ENCODE data around the gene SLC35A1. TPM values are rescaled to one million over a fixed set of nuclear protein-coding genes. Genes with fewer than 3 reads are reported as not detected.
"Not testable (repeated sequence)": the region's sequence is repeated elsewhere in the genome, so short reads cannot be mapped to it uniquely, and the experiment has no call there.

SLC35A1 gene
- total RNA-seq, 1 donor from 2014 or later: 21.9 TPM

DNA sequence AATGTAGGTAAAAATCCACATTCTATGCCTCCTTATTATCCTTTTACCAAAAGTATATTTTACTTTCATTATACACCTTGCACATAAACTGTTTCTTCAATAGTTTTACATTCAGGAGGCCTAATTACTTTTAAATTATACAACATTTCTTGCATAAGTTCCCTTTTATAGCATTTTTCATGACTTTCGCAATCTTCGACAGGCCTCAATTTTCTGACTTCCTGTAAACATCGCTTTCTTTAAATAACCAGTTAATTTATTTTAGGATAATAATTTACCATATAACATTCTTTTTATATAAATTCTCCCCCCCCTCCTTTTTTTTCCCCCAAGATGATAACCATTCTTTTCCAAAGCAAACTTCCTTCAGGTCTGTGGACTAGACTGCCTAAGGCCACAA is 9.2 kb downstream of the SLC35A1 start:
- no peak for DNase-seq

DNA sequence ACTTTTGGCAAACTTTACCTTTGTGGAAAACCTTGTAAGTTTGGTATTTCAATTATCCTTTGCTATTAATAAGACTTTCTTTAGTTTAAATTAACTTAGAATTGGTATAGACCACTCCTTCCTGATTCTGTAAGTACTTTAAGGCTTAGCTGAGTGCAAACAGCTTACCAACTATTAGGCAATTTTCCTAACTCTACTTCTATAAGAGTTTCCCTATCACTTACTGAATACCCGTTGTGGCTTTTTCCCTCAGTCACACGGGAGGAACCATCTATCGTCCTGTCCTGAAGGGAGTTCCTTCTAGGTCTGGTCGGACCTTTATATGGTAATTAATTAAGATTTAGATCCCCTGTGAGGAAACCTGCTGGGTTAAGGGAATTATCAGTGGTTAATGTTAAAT is 9.6 kb downstream of the SLC35A1 start:
- no peaks in the 10 kb centered on the region for H3K27me3 Mint-ChIP-seq (ENCODE audit: unreplicated experiment)
- TF ChIP-seq, protein P1, sequence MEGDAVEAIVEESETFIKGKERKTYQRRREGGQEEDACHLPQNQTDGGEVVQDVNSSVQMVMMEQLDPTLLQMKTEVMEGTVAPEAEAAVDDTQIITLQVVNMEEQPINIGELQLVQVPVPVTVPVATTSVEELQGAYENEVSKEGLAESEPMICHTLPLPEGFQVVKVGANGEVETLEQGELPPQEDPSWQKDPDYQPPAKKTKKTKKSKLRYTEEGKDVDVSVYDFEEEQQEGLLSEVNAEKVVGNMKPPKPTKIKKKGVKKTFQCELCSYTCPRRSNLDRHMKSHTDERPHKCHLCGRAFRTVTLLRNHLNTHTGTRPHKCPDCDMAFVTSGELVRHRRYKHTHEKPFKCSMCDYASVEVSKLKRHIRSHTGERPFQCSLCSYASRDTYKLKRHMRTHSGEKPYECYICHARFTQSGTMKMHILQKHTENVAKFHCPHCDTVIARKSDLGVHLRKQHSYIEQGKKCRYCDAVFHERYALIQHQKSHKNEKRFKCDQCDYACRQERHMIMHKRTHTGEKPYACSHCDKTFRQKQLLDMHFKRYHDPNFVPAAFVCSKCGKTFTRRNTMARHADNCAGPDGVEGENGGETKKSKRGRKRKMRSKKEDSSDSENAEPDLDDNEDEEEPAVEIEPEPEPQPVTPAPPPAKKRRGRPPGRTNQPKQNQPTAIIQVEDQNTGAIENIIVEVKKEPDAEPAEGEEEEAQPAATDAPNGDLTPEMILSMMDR (IDR thresholded peaks at IDR 0.05; ENCODE audit: partially characterized antibody, unreplicated experiment): no peak
- H3K9me3 Mint-ChIP-seq (ENCODE audit: unreplicated experiment): peaks cover 3% of the 10 kb centered on the region
- H3K36me3 Mint-ChIP-seq (ENCODE audit: unreplicated experiment): peaks cover 34% of the 10 kb centered on the region
- no peak for DNase-seq
- no peak overlapping the region for H3K4me3 Mint-ChIP-seq (ENCODE audit: unreplicated experiment)
- no peak overlapping the region for H3K27ac Mint-ChIP-seq (ENCODE audit: unreplicated experiment)
- peaks cover 4% of the 10 kb centered on the region for H3K4me1 Mint-ChIP-seq (ENCODE audit: low read depth, unreplicated experiment)

More for the DNA sequence above, 9.2 kb downstream of the SLC35A1 start:
- Mint-ChIP-seq H3K27ac (ENCODE audit: unreplicated experiment) (no peak overlapping the region), H3K9me3 (ENCODE audit: unreplicated experiment) (peaks cover 3% of the 10 kb centered on the region), H3K4me1 (ENCODE audit: low read depth, unreplicated experiment) (peaks cover 4% of the 10 kb centered on the region), H3K27me3 (ENCODE audit: unreplicated experiment) (no peaks in the 10 kb centered on the region), H3K36me3 (ENCODE audit: unreplicated experiment) (peaks cover 34% of the 10 kb centered on the region), H3K4me3 (ENCODE audit: unreplicated experiment) (no peak overlapping the region)
- TF ChIP-seq, protein P1 (IDR thresholded peaks at IDR 0.05; ENCODE audit: partially characterized antibody, unreplicated experiment): no peak

DNA sequence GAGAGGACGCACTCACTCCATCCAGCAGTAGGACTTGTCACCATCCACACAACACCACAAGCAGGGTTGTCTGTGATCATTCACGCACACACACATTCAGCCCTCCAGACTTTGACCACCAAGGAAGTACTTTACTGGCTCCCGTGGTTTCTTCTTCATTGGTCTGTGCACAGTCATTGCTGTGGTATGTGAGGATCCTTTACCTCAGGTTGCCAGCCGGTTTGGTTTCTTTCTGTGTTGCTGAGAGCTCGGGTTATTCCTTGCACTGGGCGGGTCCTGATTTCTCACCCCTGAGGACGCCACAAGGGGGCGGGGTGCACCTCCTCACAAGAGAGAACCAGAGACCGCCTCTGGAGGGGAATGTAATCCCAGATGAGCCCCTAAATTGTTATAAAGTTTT is 11.2 kb downstream of the SLC35A1 start:
- Mint-ChIP-seq H3K36me3 (ENCODE audit: unreplicated experiment) (peaks cover 22% of the 10 kb centered on the region), H3K4me3 (ENCODE audit: unreplicated experiment) (no peak overlapping the region), H3K27ac (ENCODE audit: unreplicated experiment) (no peak overlapping the region), H3K4me1 (ENCODE audit: low read depth, unreplicated experiment) (peaks cover 4% of the 10 kb centered on the region), H3K9me3 (ENCODE audit: unreplicated experiment) (peaks cover 2% of the 10 kb centered on the region), H3K27me3 (ENCODE audit: unreplicated experiment) (no peaks in the 10 kb centered on the region)
- DNase-seq: peak; percentile 21
- TF ChIP-seq, protein P1 (IDR thresholded peaks at IDR 0.05; ENCODE audit: partially characterized antibody, unreplicated experiment): no peak

DNA sequence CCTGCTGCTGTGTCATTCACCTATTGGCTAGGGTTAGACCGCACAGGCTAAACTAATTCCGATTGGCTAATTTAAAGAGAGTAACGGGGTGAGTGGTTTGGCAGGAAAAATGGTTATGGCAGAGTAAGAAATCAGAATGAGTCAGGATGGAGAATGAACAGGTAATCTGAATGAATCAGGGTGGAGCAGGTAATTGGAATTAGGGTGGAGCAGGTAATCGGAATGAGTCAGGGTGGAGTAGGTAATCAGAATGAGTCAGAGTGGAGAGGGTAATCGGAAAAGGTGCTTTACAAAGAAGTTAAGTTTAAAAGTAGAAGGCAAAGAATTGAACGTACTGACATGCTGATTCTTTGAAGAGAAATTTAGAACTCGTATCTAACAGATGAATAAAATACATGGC is 11.7 kb downstream of the SLC35A1 start:
- H3K27me3 Mint-ChIP-seq (ENCODE audit: unreplicated experiment): no peaks in the 10 kb centered on the region
- peaks cover 20% of the 10 kb centered on the region for H3K36me3 Mint-ChIP-seq (ENCODE audit: unreplicated experiment)
- no peak overlapping the region for H3K27ac Mint-ChIP-seq (ENCODE audit: unreplicated experiment)
- TF ChIP-seq, protein P1 (IDR thresholded peaks at IDR 0.05; ENCODE audit: partially characterized antibody, unreplicated experiment): no peak
- peaks cover 4% of the 10 kb centered on the region for H3K4me1 Mint-ChIP-seq (ENCODE audit: low read depth, unreplicated experiment)
- peaks cover 2% of the 10 kb centered on the region for H3K9me3 Mint-ChIP-seq (ENCODE audit: unreplicated experiment)
- DNase-seq: no peak
- H3K4me3 Mint-ChIP-seq (ENCODE audit: unreplicated experiment): no peak overlapping the region

DNA sequence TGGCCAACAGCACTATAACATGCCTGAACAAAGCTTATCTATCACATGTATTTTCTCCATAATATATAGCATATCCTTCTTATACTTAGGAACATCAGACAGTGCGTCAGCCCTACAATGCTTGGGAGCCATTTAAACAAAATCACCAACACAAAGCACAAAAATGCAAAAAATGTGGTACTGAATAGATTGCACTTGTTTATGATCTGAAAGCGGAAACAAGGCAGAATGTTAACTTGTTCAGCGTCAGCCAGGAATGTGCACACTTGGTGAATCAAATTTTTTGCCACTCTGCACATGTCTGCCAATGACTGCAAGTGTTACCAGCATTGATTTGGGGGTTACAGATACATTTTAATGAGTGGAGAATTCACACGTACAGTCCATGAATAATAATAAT is 14.8 kb downstream of the SLC35A1 start:
- Mint-ChIP-seq H3K36me3 (ENCODE audit: unreplicated experiment) (peaks cover 11% of the 10 kb centered on the region), H3K4me1 (ENCODE audit: low read depth, unreplicated experiment) (no peaks in the 10 kb centered on the region), H3K4me3 (ENCODE audit: unreplicated experiment) (no peak overlapping the region), H3K27me3 (ENCODE audit: unreplicated experiment) (no peaks in the 10 kb centered on the region), H3K27ac (ENCODE audit: unreplicated experiment) (no peak overlapping the region), H3K9me3 (ENCODE audit: unreplicated experiment) (peaks cover 2% of the 10 kb centered on the region)
- TF ChIP-seq, protein P1 (IDR thresholded peaks at IDR 0.05; ENCODE audit: partially characterized antibody, unreplicated experiment): no peak
- DNase-seq: no peak

DNA sequence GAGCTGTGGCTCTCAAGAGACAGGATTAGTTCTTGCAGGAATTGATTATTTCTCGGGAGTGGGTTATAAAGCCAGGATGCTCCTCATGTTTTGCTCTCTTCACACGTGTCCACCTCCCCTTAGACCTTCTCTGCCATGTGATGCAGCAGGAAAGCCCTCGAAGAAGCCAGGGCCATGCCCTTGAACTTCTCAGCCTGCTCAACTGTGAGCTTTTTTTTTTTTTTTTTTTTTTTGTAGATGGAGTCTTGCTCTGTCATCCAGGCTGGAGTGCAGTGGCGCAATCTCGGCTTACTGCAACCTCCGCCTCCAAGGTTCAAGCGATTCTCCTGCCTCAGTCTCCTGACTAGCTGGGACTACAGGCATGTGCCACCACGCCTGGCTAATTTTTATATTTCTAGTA is 16.6 kb downstream of the SLC35A1 start:
- DNase-seq; H3K9me3 Mint-ChIP-seq (ENCODE audit: unreplicated experiment); H3K27me3 Mint-ChIP-seq (ENCODE audit: unreplicated experiment); H3K4me3 Mint-ChIP-seq (ENCODE audit: unreplicated experiment); H3K36me3 Mint-ChIP-seq (ENCODE audit: unreplicated experiment); H3K4me1 Mint-ChIP-seq (ENCODE audit: low read depth, unreplicated experiment); H3K27ac Mint-ChIP-seq (ENCODE audit: unreplicated experiment): not testable (repeated sequence)

All from glutamatergic neuron (in vitro differentiated cells).